CD4-positive, alpha-beta T cell treated with Interferon alpha-2 for 1 hour (primary cell): ENCODE data around the gene APOA4.
A peak's percentile ranks its signal among the peaks of the same experiment; 100 is the strongest.

Experiments used
- DNase-seq, 2 donors: peaks; one replicate each; pipeline ENCODE4 v3.0.0-alpha.2; 2020 to 2022

The APOA4 gene

GRCh38 chr11:116823031-116823843 is at the start of gene APOA4:
APOA4 (minus strand) TSS chr11:116823304; CDS start chr11:116823191, 113 bp downstream.
- DNase-seq, result no peak

GRCh38 chr11:116871248-116871647 is 48.1 kb upstream of the APOA4 start:
- no peak for DNase-seq

GRCh38 chr11:116870054-116870453 is 47.0 kb upstream of the APOA4 start:
- DNase-seq, result no peak

GRCh38 chr11:116869610-116870009 is 46.5 kb upstream of the APOA4 start:
- no peak for DNase-seq

GRCh38 chr11:116868066-116868465 is 45.0 kb upstream of the APOA4 start:
- no peak for DNase-seq

- no peak for DNase-seq
Observed at GRCh38 chr11:116867619-116868018, 44.5 kb upstream of the APOA4 start.

- no peak for DNase-seq
Observed at GRCh38 chr11:116866804-116867455, 43.8 kb upstream of the APOA4 start.

GRCh38 chr11:116865696-116866095 is 42.6 kb upstream of the APOA4 start:
- no peak for DNase-seq

- no peak for DNase-seq
Observed at GRCh38 chr11:116864531-116864930, 41.4 kb upstream of the APOA4 start.

GRCh38 chr11:116862951-116863350 is 39.8 kb upstream of the APOA4 start:
- DNase-seq, result no peak

GRCh38 chr11:116862185-116862584 is 39.1 kb upstream of the APOA4 start:
- DNase-seq, result no peak

- no peak for DNase-seq
Observed at GRCh38 chr11:116861539-116861938, 38.4 kb upstream of the APOA4 start.

GRCh38 chr11:116860303-116860702 is 37.2 kb upstream of the APOA4 start:
- DNase-seq, result no peak

- DNase-seq, result no peak
Observed at GRCh38 chr11:116859175-116859574, 36.1 kb upstream of the APOA4 start.

GRCh38 chr11:116857936-116858335 is 34.8 kb upstream of the APOA4 start:
- no peak for DNase-seq

GRCh38 chr11:116857316-116857715 is 34.2 kb upstream of the APOA4 start:
- no peak for DNase-seq

- DNase-seq, result no peak
Observed at GRCh38 chr11:116856423-116856822, 33.3 kb upstream of the APOA4 start.

- peak in 1 of 2 donors; percentile 14 for DNase-seq
Observed at GRCh38 chr11:116855413-116855812, 32.3 kb upstream of the APOA4 start.

- peak; percentile 59 to 82 for DNase-seq
Observed at GRCh38 chr11:116853461-116854073, 30.5 kb upstream of the APOA4 start.

- DNase-seq, result peak in 1 of 2 donors; percentile 21
Observed at GRCh38 chr11:116852261-116853031, 29.3 kb upstream of the APOA4 start.

- DNase-seq, result peak; percentile 37 to 67
Observed at GRCh38 chr11:116851626-116852025, 28.5 kb upstream of the APOA4 start.

- DNase-seq, result no peak
Observed at GRCh38 chr11:116849486-116849885, 26.4 kb upstream of the APOA4 start.

GRCh38 chr11:116849060-116849459 is 26.0 kb upstream of the APOA4 start:
- no peak for DNase-seq
